Sciatic nerve (tissue), 2 donors: ENCODE data around the gene SPTBN1. TPM values are rescaled to one million over a fixed set of nuclear protein-coding genes. Genes with fewer than 3 reads are reported as not detected.

Experiments used
- ATAC-seq: fragments of 200-7000 bp; cut with Tn5 transposase; one replicate; pipeline ENCODE4 v1.9.1; 2020; ENCODE audit warnings: mild to moderate bottlenecking, moderate library complexity
- DNase-seq: peaks from one replicate; pipeline ENCODE4 v3.0.0-alpha.2; 2020; ENCODE audit warnings: low spot score
- intact Hi-C: fragments of 100-400 bp; cut with DNase I; formaldehyde crosslinking; loops from one replicate; pipeline ENCODE4 v1.14.2; 2022
- total RNA-seq: library from RNA; stranded (reverse); fragmentation: NEBNext Ultra II Directional; extraction: Animal tissue kit (Norgen Biotek cat#: 25700); gene quantifications from one replicate; pipeline ENCODE4 v1.2.1, GENCODE V29; 2021
- donor health status: DM: no; HTN: no; CAD: no.
- donor health status: DM: no; HTN: no; CAD: no.

Gene SPTBN1
- total RNA-seq, 1 donor from 2014 or later: 1,016 TPM

DNA sequence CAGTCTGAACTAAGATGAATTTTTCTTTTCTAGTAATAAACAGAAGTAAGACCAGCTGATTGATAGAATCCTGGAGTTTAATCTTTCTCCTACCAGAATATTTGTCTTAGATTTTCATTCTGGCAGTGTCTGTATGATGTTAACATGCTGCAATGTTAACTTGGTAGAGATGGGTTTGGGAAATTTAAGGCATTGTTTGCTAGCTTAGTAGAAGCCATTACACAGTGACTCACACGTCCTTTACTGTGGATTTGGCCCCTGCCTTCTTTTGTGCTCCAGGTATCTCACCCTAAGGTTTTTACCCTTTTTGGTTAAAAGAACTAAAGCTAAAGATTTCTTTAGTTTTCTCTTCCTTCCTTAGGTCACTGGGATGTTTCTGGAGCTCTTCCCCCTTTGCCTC is 84.1 kb downstream of the SPTBN1 start:
- ATAC-seq (no peak), DNase-seq (no peak)
- intact Hi-C loops: no loop called here

DNA sequence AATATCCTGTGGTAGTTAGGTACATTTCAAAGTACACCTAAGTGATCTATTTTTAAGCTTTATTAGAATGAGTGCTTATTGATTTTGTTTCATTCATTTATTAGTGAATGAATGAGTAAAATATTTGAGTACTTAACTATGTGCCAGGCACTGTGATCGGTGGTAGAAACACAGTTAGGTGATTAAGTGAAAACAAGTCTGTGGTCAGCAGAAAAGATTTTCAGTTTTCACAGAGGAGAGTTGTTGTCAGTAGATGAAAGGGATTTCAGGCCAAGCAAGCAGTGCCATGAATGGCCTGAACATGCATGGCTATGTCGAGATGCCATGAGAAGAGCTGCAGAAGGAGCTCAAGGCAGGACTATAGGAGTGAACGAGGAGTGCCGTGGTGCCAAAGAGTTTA is 85.9 kb downstream of the SPTBN1 start:
- intact Hi-C loops: no loop called here
- DNase-seq: no peak
- no peak for ATAC-seq

DNA sequence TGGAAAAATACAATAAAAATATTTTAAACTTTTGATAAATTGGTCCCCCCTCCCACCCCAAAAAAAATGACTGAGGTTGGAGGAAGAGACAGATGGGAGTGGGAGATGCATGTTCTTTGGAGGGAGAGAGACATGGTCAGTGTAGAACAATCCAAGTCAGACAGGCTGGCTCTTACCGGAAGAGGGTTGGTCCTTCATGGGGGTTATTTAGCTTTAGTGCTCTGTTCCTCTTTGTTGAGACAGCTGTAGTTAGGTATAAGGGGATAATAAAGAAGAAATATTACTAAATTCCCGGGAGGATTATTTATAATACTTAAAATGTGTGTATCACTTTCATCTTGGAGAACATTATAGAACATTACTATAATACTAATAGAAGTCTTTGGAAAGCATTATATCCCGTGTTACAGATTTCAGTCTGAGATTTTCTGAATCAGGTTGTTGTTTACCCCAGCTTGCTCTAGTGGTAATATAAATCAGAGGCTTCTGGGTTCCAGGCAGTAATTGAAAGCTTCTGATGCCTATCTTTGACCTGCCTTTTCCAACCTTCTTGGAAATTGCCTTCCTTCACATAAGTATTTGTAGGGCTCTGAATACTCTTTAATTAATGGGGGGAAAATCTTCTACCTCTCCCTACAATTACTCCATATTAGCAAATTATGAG is 87.7 kb downstream of the SPTBN1 start:
- ATAC-seq (no peak), DNase-seq (no peak)
- intact Hi-C loops: no loop called here

DNA sequence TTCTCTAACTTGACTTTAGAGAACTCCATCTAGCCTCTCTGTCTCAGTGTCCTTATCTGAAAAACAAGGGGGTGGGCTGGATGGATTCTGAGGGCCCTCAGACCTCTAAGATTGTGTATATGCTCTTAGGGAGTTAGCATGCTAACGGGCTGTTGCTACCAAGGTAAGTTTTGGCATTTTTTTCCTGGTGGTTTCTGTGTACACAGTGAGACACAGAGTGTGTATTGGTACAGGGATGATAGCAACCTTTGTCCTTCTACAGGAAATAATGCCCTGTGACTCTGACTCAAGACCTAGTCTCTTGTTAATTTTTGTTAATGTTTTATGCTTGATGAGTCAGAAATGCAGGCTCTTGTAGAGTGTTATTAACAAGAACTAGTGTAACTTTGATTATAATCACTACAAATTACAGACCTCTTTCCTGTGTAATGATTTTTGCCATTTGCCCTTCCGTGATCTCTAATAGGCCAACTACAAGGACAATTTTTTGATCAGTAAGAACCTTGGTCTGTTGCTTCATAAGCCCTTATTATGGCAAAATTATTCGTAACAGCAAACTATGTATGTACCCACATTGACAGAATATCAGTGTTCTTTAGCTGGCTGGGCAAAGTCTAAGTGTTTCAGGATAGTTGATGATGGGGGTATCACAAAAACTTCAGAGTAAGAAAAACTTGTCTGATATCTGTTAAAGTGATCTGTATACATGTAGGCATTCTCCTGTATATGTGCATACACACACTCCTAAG is 89.7 kb downstream of the SPTBN1 start:
- intact Hi-C loops: no loop called here
- no peak for ATAC-seq
- no peak for DNase-seq

DNA sequence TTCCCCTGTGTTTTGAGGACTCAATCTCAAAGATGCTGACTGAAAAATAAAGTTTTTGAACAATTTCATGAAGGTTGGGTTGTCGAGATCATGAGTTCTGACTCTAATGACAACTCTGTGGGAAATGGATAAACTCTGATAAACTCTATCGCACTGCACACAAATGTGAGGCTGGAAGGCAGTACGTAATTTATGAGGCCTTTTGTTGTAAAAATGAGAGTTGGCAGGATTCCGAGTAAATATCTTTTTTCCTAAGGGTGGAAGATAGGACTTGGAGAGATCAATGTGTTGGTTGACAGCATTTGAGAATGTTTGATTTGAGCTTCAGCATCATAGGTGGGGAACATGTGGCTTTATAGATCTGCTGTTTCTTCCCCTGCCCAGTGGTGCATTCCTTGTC is 90.4 kb downstream of the SPTBN1 start:
- DNase-seq (no peak), ATAC-seq (no peak)
- intact Hi-C loops: no loop called here

DNA sequence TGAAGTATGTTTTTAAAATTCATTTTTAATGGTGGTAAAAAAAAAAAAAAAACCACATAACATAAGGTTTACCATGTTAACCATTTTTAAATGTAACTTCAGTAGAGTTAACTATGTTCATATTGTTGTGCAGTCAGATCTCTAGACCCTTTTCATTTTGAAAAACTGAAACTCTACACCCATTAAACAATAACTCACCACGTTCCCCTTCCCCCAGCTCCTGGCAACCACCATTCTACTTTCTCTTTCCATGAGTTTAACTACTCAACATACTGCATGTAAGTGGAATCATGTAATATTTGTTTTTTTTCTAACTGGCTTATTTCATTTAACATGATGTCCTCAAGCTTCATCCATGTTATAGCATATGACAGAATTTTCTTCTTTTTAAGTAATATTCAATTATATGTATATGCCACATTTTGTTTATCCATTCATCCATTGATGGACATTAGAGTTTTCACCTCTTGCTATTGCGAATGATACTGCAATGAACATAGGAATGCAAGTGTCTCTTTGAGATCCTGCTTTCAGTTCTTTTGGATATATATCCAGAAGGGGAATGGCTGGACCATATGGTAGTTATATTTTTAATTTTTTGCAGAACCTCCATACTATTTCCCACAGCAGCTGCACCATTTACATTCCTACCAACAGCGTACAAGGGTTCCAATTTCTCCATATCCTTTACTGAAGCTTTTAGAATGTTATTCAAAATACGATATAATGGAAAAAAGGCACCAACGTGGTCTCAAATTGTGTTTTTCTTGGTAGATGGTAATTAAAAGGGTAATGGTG is 91.0 kb downstream of the SPTBN1 start:
- intact Hi-C loops: no loop called here
- ATAC-seq (no peak), DNase-seq (no peak)

DNA sequence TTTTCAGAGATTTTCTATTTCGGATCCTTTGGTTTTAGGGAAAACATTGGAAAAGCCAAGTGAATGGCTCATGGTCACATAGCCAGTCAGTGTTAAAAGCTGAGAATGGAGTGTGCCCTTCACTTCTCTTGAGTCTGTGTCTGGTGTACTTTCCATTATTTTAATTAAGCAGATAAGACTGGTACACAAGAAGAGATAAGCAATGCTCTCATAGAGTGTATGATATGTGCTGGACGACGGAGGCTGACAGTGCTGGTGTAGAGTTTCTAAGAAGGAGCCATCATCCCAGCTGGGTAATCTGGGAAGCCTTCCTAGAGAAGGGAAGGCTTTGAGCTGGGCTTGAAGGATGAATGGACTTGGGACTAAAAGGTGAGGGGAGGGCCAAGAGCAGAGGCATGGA is 93.3 kb downstream of the SPTBN1 start:
- ATAC-seq: no peak
- no peak for DNase-seq
- intact Hi-C loops: no loop called here

DNA sequence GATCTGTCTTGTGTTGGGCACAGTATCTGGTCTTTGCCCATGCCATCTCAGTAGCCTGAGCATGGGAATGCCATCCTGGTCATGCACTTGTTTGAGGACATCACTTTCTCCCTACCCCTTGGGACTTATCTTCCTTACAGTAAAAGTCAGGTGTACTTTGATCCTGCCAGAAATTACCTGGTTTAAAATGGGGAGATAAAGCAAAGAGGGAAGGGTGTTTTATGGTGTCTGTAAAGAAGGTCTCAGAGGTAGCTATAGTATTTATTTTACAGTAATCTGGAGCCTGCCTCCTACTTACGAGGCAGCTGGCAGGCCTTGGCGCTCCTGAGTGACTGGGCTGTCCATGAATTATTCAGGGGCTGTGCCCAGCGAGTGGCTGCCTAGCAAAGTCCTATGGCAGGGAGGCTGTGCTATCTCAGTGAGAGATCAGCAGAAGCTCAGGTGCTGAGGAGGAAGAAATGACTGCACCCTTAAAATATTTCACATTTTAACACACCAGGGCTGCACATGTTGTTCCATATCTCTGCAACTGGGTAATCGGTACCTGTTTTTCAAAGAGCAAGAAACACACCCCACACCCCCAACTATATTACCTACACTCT is 93.9 kb downstream of the SPTBN1 start:
- DNase-seq (no peak), ATAC-seq (no peak)
- intact Hi-C loops: no loop called here

DNA sequence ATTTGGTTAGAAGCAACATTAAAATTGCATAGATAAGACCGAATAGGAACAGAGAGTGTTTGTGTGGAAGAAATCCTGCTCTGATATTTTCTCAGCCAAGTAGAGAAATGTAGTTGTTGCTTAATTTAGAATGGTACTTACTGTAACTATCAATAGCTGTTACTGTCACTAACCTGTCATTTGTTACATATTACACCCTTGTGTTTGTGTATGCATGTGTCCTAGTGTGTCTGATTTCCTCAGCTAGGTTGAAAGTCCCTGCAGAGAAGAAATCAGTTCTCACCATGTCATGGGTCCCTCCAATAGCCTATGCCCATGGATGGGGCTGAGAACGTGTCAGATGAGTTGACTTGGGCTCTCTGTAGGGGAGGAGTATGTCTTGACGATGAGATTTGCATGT is 94.4 kb downstream of the SPTBN1 start:
- intact Hi-C loops: no loop called here
- no peak for ATAC-seq
- no peak for DNase-seq

DNA sequence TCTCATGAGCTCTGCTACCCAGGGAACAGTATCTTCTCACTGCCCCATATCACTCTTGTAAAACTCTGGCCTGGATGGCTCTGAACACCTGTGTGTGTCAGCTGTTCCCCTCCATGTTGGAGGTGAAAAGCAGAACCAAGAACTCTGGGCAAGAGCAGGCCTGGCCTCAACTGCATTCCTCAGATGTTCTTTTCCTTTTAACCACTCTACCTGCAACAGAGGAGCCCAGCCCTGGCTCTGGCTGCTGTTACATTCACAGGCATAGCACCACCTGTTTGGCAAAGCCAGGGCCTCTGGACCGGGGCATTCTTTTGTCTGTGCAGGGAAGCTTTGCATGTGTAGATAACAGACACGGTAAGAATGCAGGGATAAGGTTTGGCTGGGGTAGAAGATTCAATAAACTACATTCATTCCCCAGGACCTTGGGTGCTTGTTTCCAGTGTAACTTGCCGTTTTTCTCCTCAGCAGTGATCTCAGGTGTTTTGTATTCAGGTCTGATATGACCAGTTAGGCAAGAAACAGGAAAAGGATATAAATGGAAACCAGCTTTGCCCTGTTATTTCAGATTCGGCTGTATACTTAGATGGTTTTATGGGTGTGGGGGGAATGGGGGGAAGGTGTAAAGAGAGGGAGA is 95.1 kb downstream of the SPTBN1 start:
- no peak for ATAC-seq
- DNase-seq: no peak
- intact Hi-C loops: no loop called here

DNA sequence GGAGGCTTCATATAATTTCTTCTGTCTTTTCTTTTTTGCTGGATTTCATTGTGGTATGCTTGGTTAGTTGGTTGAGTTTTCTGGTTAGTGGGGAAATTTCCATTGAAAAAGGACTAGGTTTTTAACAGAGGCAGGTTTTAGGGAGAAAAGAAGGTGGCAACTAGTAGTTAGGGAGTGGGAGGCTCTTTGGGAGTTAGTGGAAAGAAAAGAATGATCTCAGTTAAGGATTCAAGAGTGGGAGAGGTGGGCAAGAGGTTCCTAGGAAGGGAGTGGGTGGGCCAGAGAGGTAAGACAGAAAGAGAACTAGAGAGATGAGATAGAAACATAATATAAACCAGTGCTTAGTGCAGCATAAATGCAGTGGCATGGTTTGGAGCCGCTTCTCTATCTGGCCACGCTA is 96.9 kb downstream of the SPTBN1 start:
- intact Hi-C loops: no loop called here
- DNase-seq: no peak
- ATAC-seq: no peak

DNA sequence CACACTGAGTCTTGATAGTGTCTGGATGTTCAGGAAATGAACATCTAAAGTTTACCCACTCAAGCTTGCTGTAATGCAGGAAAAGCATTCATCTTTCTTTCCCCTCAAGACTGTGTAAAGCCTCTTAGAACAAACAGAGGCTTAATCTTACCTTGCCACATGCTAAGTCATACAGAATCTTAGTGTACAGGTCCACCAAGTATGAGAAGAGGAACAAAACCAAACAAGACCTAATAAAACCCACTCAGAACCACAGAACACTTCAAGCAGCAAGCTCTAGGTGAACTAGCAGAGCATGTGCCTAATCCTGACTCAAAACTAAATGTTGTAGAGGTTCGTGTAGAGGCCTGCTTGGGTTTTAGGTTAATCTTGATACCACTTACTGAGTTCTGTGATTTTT is 97.6 kb downstream of the SPTBN1 start:
- ATAC-seq (no peak), DNase-seq (no peak)
- intact Hi-C loops: no loop called here

DNA sequence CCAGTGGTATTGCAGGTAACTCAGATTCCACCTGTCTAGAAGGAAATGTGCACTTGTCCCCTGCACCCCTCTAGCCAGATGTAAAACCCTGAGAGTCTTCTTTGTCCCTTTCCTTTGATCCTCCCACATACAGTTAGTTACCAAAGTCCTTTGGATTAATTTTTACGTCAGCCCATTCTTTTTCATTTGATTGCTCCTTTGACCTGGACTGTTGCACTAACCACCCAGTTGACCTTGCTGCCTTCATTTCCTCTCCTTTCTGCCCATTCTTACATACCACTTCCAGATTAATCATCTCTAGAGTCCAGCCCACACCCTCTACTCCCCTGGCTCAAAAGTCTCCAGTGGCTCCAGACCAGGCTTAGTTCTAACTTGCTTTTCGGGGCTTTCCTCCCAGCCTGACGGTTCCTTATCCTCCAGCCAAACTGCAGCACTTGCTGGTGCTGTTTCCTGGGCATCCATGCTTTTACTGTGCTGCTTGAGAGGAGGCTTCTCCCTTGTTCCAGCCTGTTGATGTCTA is 99.3 kb downstream of the SPTBN1 start:
- ATAC-seq (no peak), DNase-seq (no peak)
- intact Hi-C loops: no loop called here

DNA sequence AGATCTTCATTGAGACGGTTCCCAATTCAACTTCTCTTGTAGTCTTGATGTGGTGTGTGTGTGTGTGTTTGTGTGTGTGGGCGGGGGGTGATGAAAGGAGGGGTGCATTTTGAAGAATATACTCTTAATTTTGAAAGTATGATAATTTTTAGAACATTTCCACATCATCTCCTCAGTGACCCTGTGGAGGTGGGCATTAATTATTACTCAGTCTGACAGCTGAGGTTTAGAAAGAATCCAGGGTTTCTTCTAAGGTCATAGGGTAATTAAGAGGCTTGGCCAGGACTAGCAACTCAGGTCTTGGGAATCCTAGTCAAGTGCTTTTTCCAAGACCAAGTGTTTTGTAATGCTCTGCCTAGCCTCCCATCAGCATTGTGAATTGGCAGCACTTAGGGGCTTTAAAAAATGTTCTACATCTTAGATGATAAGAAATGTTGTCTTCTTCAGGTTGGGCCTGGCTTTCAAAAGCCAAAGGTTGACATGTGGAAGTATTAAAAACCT is 100.5 kb downstream of the SPTBN1 start:
- no peak for DNase-seq
- intact Hi-C loops: no loop called here
- ATAC-seq: peak; percentile 72

DNA sequence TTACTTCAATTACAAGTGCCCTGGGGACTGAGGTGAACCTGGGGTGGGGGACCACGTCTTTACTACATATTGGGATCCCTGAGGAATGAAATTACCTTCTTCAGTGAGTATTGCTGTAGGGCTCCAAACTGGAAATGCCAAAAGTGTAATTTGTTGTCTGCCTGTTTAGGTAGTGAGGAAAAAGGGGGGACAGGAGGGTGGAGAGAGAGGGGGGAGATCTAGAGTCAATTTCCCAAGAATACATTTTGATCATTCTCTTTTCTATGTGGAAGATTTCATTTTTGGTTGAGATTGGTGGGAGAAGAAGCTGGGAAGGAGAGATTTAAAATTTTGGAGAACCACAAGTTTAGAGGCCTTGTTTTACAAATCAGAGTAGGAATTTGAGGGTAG is 101.1 kb downstream of the SPTBN1 start:
- peak; percentile 0 for ATAC-seq
- DNase-seq: no peak
- intact Hi-C loops: no loop called here

DNA sequence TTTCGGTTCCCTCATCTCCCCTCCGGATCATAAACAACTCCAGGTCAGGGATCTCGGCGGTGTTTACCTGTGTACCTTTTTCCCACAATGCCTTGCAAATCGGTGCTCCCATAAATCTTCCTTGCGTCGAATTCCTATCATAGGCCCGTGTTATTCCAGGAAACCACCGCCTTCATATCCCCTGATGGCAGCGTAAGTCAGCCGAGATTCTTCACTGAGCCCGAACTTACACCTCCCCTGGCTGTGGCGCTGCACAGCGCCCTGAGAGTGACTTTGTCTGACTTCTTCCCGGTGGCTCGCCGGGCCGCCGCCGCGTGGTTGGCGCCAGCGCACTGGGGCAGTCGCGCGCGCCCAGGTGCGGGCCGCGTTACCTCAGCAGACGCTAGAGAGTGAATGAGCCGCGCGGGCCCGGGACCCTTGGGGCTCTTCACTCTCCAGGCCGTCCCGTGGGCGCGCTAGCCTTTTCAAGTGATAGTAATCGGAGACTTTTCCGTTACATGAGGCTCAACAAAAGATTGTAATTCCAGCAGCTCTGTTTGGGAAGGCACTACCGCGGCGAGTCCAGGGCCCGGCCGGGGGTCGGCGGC is 101.6 kb downstream of the SPTBN1 start:
- ATAC-seq: peak; percentile 22
- DNase-seq: peak; percentile 72
- intact Hi-C loops: no loop called here

DNA sequence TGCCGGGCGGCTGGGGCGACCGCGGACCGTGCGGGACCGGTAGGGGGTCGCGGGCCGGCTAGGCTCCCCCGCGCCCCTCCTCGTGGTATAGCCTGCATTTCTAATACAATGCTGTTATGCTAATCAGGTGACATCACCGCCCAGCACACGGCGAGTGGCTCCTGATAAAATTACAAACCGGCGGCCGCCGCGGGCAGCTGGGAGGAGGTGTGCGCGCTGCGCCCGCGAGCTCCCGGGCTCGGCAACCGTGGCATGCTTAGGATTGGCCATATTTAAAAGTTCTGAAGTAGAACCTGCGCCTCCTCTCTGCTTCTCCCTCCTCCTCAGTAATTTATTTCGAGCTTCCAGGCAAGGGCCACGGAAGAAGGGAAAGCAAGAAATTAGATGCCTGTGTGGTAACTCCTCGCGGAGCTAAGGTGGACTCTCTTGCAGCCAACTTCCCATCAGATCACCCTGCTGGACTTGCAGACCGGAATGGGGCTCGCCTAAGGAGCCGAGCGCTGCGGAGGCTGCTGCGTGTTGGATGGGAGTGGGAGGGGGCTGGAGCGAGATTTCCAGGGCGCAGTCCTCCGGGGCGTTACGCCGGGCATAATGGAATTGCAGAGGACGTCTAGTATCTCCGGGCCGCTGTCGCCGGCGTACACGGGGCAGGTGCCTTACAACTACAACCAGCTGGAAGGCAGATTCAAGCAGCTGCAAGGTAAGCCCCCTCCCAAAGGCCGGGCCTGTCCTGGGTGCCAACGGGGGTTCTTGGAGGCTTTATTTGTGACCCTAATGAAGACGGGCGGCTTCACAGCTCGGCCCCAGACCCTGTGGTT is 102.3 kb downstream of the SPTBN1 start:
- intact Hi-C loops: no loop called here
- ATAC-seq (peak; percentile 6), DNase-seq (peak; percentile 71)

DNA sequence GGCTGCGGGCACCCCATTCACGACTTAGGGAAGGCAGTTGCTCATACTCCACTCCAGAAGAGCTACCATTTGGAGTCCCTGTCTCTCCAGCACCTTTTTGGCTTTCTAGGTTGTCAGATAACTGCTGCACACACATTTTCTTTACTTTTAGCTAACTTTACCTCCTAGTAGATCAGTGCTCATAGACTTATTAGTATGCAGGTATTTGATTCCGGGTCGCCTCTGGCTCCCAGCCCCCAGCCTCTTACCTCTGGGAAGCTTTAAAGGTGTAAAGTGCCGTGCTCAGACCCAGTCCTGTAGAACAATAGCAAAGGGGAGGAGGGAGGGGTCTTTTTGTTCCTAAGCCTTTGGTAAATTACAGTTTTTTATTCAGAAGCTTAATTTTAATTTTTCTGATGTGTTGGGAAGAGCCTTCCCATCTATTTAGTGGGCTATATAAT is 102.9 kb downstream of the SPTBN1 start:
- intact Hi-C loops: no loop called here

More for the DNA sequence above, 102.9 kb downstream of the SPTBN1 start:
- ATAC-seq (no peak), DNase-seq (no peak)
